HL-60 (cell line): ENCODE results near the gene PRX.
A peak's percentile ranks its signal among the peaks of the same experiment; 100 is the strongest.

Experiments used
- CTCF ChIP-seq: IDR thresholded peaks from one replicate; pipeline ENCODE4 v1.5.1; 2011; ENCODE audit warnings: low read length, control low read depth, inconsistent platforms; ENCODE audit not compliant: insufficient read depth
- GABPA ChIP-seq: IDR thresholded peaks from 2 replicates; pipeline ENCODE4 v1.6.1; 2012; ENCODE audit warnings: low read depth
- POLR2AphosphoS5 ChIP-seq: IDR thresholded peaks from 2 replicates; pipeline ENCODE4 v1.6.1; 2012; ENCODE audit warnings: low read depth
- REST ChIP-seq: IDR thresholded peaks from 2 replicates; pipeline ENCODE4 v1.6.1; 2012; ENCODE audit warnings: low read depth; ENCODE audit not compliant: insufficient replicate concordance

- TF ChIP-seq CTCF, result no peak
- TF ChIP-seq POLR2AphosphoS5, result 0 out of 2 replicates have a peak, but pooled peaks have one; percentile 31
- TF ChIP-seq GABPA, result no peak
- no peak for TF ChIP-seq REST
Observed at GRCh38 chr19:40363069-40363468, 50.1 kb downstream of the PRX start.
